NCI-H2107 treated with DMSO at 0.1 percent for 48 hours (cell line): Measurements from ENCODE around the gene KBTBD13.
"Not testable (repeated sequence)": the region's sequence is repeated elsewhere in the genome, so short reads cannot be mapped to it uniquely, and the experiment has no call there.

Source experiments
- DNase-seq: peaks from one replicate; lab custom pipeline; 2025; ENCODE audit not compliant: unreplicated experiment; lab: John Stamatoyannopoulos, UW

The KBTBD13 gene

GRCh38 chr15:65069179-65069578 lies 7.4 kb upstream of the KBTBD13 start:
- DNase-seq: no peak

GRCh38 chr15:65069779-65070546 lies 6.6 kb upstream of the KBTBD13 start:
- DNase-seq: no peak

GRCh38 chr15:65071381-65071811 lies 5.2 kb upstream of the KBTBD13 start:
- no peak for DNase-seq

GRCh38 chr15:65072027-65072426 lies 4.5 kb upstream of the KBTBD13 start:
- no peak for DNase-seq

GRCh38 chr15:65072617-65073016 lies 3.9 kb upstream of the KBTBD13 start:
- DNase-seq: no peak

- DNase-seq: not testable (repeated sequence)
Measured at GRCh38 chr15:65074946-65075345, 1.6 kb upstream of the KBTBD13 start.

GRCh38 chr15:65075607-65076395 lies 745 bp upstream of the KBTBD13 start:
- DNase-seq: not testable (repeated sequence)

GRCh38 chr15:65077291-65077980 lies 890 bp downstream of the KBTBD13 start:
- no peak for DNase-seq

- DNase-seq: no peak
Measured at GRCh38 chr15:65077981-65078352, 1.4 kb downstream of the KBTBD13 start.

GRCh38 chr15:65079580-65079979 lies 3.0 kb downstream of the KBTBD13 start:
- no peak for DNase-seq

GRCh38 chr15:65081270-65081669 lies 4.7 kb downstream of the KBTBD13 start:
- DNase-seq: no peak

GRCh38 chr15:65081758-65082157 lies 5.2 kb downstream of the KBTBD13 start:
- no peak for DNase-seq

- DNase-seq: peak; percentile 25
Measured at GRCh38 chr15:65082303-65082953, 5.9 kb downstream of the KBTBD13 start.

GRCh38 chr15:65083262-65083701 lies 6.7 kb downstream of the KBTBD13 start:
- no peak for DNase-seq

GRCh38 chr15:65084500-65085206 lies 8.1 kb downstream of the KBTBD13 start:
- no peak for DNase-seq

GRCh38 chr15:65085207-65085753 lies 8.7 kb downstream of the KBTBD13 start:
- DNase-seq: no peak

- DNase-seq: no peak
Measured at GRCh38 chr15:65085990-65086679, 9.6 kb downstream of the KBTBD13 start.

GRCh38 chr15:65086680-65087111 lies 10.2 kb downstream of the KBTBD13 start:
- DNase-seq: no peak

- DNase-seq: peak; percentile 10
Measured at GRCh38 chr15:65087411-65087810, 10.9 kb downstream of the KBTBD13 start.
